Thoracic aorta (tissue), 2 donors: ENCODE measurements around the gene PHF1. TPM values are rescaled to one million over a fixed set of nuclear protein-coding genes. Genes with fewer than 3 reads are reported as not detected.
"Not testable (repeated sequence)": the region's sequence is repeated elsewhere in the genome, so short reads cannot be mapped to it uniquely, and the experiment has no call there.

Experiments used
- ATAC-seq: fragments of 150-250 bp; one replicate; pipeline ENCODE4 v1.8.0; 2017; ENCODE audit warnings: low read depth; ENCODE audit not compliant: insufficient number of reproducible peaks, low FRiP score
- DNase-seq: peaks from one replicate; pipeline ENCODE4 v3.0.0-alpha.2; 2020; ENCODE audit warnings: low spot score
- H3K27ac ChIP-seq, 2 donors: fragments of 200-600 bp; sonication (generic); 1 replicate in 1 of 2; 2 replicates in 1 of 2; pipeline ENCODE4 v1.5.1; 2016; ENCODE audit warnings: mild to moderate bottlenecking in 2 of 2, moderate library complexity in 2 of 2
- H3K27me3 ChIP-seq: fragments of 200-600 bp; sonication (generic); replicated peaks from 2 replicates; pipeline ENCODE4 v1.6.0; 2016; ENCODE audit warnings: mild to moderate bottlenecking; ENCODE audit not compliant: insufficient read depth
- H3K36me3 ChIP-seq: fragments of 200-600 bp; sonication (generic); one replicate; pipeline ENCODE4 v1.5.1; 2016
- H3K4me1 ChIP-seq, 2 donors: fragments of 200-600 bp; sonication (generic); 1 replicate in 1 of 2; 2 replicates in 1 of 2; pipeline versions ENCODE4 v1.5.1 to v1.6.0; 2016; ENCODE audit warnings: low read depth in 2 of 2, mild to moderate bottlenecking in 1 of 2; ENCODE audit not compliant: control insufficient read depth in 1 of 2
- H3K4me3 ChIP-seq: fragments of 200-600 bp; sonication (generic); 2 replicates; pipeline ENCODE4 v1.5.1; 2016; ENCODE audit warnings: mild to moderate bottlenecking
- H3K9me3 ChIP-seq: fragments of 200-600 bp; sonication (generic); 2 replicates; pipeline ENCODE4 v1.5.1; 2016
- CTCF ChIP-seq: fragments of 200-600 bp; sonication (generic); IDR thresholded peaks from one replicate; pipeline ENCODE4 v1.5.1; 2019; ENCODE audit warnings: antibody characterized with exemption
- total RNA-seq, 2 donors: library from RNA; depleted of rRNA; stranded (reverse); fragments of >200 nt; gene quantifications; one replicate each; pipeline versions ENCODE4 v1.1.0 to v1.2.3, GENCODE V29; 2016

Gene PHF1
- total RNA-seq, 2 donors from 2014 or later = 82.0 to 104 TPM

- Histone ChIP-seq H3K27me3 (no peaks in the 10 kb centered on the region), H3K36me3 (no peaks in the 10 kb centered on the region), H3K27ac (peak within 1 kb of the TSS; percentile 93 to 94), H3K4me3 (peak within 1 kb of the TSS; percentile 71), H3K9me3 (no peaks in the 10 kb centered on the region), H3K4me1 (peaks cover 6 to 12% of the 10 kb centered on the region in 2 donors)
- peak; percentile 97 for TF ChIP-seq CTCF
- ATAC-seq = peak; percentile 98
- peak; percentile 95 for DNase-seq
Observed at GRCh38 chr6:33391278-33391921, 19.4 kb upstream of the PHF1 start, which contains the start of gene KIFC1. Gene KIFC1 (plus strand): TSS chr6:33391823. CDS start chr6:33391986, 163 bp downstream.

GRCh38 chr6:33391922-33392594 is 18.8 kb upstream of the PHF1 start:
- DNase-seq (no peak), ATAC-seq (no peak)
- peaks cover 6 to 12% of the 10 kb centered on the region in 2 donors for H3K4me1 ChIP-seq
- TF ChIP-seq CTCF = no peak
- H3K9me3 ChIP-seq = no peaks in the 10 kb centered on the region
- peak overlapping the region; percentile 71 for H3K4me3 ChIP-seq
- no peaks in the 10 kb centered on the region for H3K36me3 ChIP-seq
- H3K27me3 ChIP-seq = no peaks in the 10 kb centered on the region
- H3K27ac ChIP-seq = peak overlapping the region in 1 of 2 donors; percentile 94

- no peak overlapping the region for H3K4me3 ChIP-seq
- no peaks in the 10 kb centered on the region for H3K27me3 ChIP-seq
- peaks cover 6 to 12% of the 10 kb centered on the region in 2 donors for H3K4me1 ChIP-seq
- no peak overlapping the region for H3K27ac ChIP-seq
- ATAC-seq = no peak
- no peak for DNase-seq
- H3K36me3 ChIP-seq = no peaks in the 10 kb centered on the region
- H3K9me3 ChIP-seq = no peaks in the 10 kb centered on the region
- TF ChIP-seq CTCF = no peak
Observed at GRCh38 chr6:33392595-33392948, 18.2 kb upstream of the PHF1 start.

- Histone ChIP-seq H3K9me3 (no peaks in the 10 kb centered on the region), H3K4me3 (no peak overlapping the region), H3K36me3 (no peaks in the 10 kb centered on the region), H3K4me1 (peaks cover 6 to 12% of the 10 kb centered on the region in 2 donors), H3K27me3 (no peaks in the 10 kb centered on the region), H3K27ac (no peak overlapping the region)
- ATAC-seq = no peak
- no peak for TF ChIP-seq CTCF
- DNase-seq = no peak
Observed at GRCh38 chr6:33392979-33393378, 17.8 kb upstream of the PHF1 start.

- no peak overlapping the region for H3K27ac ChIP-seq
- TF ChIP-seq CTCF = no peak
- no peak overlapping the region for H3K4me3 ChIP-seq
- no peaks in the 10 kb centered on the region for H3K27me3 ChIP-seq
- H3K36me3 ChIP-seq = no peaks in the 10 kb centered on the region
- no peak for DNase-seq
- no peaks in the 10 kb centered on the region for H3K4me1 ChIP-seq
- ATAC-seq = no peak
- no peaks in the 10 kb centered on the region for H3K9me3 ChIP-seq
Observed at GRCh38 chr6:33397541-33397940, 13.3 kb upstream of the PHF1 start.

GRCh38 chr6:33398601-33399000 is 12.2 kb upstream of the PHF1 start:
- not testable (repeated sequence) for H3K9me3 ChIP-seq, H3K27me3 ChIP-seq, H3K4me3 ChIP-seq, H3K27ac ChIP-seq, ATAC-seq, H3K4me1 ChIP-seq, DNase-seq, H3K36me3 ChIP-seq

- H3K4me3 ChIP-seq, H3K36me3 ChIP-seq, H3K9me3 ChIP-seq, H3K27ac ChIP-seq, ATAC-seq, H3K4me1 ChIP-seq, H3K27me3 ChIP-seq, DNase-seq: not testable (repeated sequence)
Observed at GRCh38 chr6:33399881-33400280, 10.9 kb upstream of the PHF1 start.
